Effector CD8-positive, alpha-beta T cell (primary cell): ENCODE measurements around the gene MROH8.

Source experiments
- DNase-seq: peaks from one replicate; lab custom pipeline; 2025; lab: John Stamatoyannopoulos, UW
- total RNA-seq, 4 experiments: gene quantifications; one replicate each; lab custom pipeline; 2026; lab: John Stamatoyannopoulos, UW

The MROH8 gene
- total RNA-seq = 0.97 to 1.4 (median 1.2) reads per million in 4 experiments

DNA sequence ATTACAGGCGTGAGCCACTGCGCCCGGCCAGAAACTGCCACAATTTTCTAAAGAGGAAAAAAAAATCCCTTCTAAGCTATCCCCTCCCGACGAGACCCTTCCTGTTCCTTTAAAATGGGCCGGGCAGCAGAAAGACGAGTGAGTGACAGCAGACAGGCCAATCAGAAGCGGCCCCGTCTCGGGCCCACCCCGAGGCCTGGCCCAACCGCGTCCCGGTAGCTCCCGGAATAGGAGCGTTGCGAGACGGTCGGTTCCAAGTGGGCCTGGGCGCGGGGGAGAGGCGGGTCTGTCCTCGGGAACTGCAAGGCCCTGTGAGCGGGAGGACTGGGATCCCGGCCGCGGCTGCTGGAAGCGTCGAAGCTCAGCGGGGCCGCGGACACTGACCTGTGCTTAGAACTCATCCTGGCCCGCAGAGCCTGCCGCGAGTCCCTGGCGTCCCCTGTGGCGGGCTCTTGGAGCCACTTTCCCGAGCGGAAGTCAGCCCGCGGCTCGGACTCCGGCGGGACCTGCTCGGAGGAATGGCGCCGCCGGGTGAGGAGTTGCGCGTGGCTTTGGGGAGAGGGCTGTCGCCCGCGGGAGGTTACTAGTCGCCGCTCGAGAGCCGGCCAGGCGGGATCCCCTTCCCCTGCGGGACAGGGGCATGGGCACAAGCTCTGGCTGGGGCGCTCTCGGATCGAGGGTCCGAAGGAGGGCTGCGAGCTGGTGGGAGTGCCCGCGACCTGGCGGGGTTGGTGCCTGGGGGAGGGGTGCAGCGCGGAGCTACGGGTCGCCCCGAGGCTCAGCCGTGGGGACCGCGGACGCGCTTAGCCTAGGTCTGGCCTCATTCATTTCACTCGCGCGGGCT lies at the start of gene MROH8, which contains the start of gene RPN2:
MROH8 (minus strand) TSS at position 710 of the 844 bp plus-strand sequence.
RPN2 (plus strand) TSS at position 492 of the 844 bp plus-strand sequence; CDS start at position 519, 27 bp downstream.
- peak; percentile 92 for DNase-seq

DNA sequence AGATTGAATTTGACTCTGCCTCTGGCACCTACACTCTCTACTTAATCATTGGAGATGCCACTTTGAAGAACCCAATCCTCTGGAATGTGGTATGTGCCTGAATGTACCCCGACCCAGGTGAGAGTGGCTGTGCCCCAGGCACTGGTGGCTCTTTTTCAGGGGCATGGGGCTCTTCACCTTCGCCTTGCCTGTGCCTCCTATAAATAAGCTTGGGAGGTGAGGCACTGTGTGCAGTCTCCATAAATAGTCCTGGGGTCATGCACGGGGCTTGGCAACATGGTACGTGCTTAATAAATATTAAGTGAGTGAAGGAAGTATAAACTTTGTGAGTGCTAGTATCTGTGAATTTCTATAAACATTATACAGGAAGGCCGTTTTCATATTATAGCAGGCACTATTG lies 49.3 kb upstream of the MROH8 start:
- no peak for DNase-seq

DNA sequence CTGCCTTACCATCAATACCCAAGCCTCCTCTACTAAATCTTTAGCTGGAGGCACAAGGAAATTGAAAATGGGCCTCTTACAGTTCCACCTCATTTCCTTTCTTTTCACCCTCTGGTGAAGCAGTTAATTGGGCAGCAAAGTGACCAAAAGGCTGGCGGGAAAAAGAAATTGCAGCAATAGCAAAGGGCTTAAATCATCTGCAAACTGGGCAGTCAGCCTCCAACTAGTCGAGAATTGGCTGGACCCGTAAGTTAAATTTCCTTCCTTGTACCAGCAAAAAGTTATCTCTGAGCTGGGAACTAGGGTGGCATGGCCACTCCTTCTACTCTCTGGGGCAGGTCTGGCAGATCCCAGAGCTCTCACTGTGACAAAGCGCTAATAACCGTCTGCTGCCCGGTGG lies 48.7 kb upstream of the MROH8 start:
- DNase-seq = no peak

DNA sequence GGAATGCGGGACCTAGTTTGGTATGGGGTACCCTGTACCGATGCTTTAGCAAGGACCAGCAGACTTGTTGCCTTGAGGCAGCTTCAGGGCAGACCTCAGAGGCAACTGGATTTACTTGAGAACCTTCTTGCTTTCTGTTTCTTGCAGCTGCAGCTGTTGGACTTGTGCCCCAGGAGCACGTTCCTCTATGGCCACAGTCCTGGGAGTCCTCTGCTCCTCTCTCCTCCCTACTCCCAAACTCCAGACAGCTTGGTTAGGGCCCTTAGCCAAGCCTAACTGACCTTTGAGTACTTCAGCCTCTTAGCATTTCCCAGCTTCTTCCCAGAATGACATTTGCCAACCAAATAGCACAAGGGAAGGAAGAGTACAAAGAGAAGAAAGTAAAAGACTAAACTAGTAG lies 47.5 kb upstream of the MROH8 start:
- no peak for DNase-seq

DNA sequence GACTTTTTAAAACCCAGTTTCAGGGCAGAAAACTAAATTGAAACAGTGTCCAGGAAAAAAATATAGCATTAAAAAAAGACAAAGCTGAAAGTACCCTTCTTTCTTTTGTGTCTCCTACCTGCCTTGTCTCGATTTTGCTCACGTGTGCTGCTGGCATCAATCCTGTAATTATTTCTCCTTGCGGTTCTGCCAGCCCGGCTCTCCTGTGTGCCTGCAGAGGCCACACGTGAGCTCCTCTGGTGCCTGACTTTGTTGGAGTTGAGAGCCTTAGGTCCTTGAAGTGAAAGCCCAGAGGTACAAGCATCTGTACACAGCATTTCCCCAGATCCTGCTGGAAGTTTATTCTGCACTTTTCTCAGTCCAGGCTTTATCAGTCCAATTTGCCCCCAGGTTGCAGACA lies 45.8 kb upstream of the MROH8 start:
- no peak for DNase-seq

DNA sequence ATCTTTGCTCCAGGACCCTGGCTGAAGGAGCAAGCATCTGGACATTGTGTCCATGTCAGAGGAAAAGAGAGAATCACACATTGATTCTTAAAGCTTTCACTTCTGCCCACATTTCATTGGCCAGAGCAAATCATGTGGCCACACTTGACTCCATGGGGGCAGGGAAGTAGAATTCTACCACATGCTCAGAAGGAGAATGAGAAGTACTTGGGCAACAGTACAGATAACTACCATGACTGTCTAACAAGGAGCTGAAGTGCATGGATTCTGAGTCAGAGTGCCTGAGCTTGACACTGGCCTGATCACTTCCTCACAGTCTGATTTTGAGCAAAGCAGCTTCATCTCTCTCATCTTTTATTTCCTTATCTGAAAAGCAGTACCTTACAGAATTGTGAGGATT lies 43.7 kb upstream of the MROH8 start:
- no peak for DNase-seq

DNA sequence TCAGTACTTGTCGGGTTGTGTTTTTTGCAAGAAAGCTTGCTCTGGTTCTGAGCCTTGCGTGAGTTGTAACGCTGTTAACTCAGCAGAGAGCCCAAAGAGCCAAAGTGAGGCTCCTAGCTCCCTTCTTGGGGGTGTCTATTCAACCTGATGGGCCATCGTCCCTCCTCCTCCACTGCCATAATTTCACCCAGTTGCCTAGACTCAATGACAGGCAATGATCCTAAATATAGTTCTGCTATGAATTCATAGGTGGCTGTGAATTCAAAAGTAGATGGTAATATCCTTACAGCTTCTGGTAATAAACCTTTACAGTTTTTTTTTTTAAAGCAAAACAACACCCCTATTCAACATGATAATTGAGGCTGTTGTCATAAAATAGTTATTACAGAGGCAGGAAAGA lies 42.7 kb upstream of the MROH8 start:
- DNase-seq = no peak

DNA sequence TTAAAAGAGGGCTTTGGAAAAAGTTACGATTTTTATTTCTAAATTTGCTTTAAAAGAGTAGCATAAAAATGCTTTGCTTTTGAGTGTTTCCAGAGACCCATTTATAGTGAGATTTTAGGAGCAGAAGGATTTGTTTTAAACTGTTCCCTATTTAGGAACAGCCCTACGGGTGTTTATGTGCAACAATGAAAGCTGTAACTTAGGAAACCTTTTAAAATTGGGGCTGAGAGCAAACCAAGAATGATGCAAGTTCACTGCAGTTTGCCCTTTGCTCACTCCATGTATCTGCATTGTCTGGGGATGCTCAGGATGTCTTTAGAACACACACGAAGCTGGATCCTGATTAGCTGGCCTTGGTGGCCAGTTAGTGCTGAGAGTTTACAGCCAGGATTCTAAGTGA lies 41.4 kb upstream of the MROH8 start:
- no peak for DNase-seq

DNA sequence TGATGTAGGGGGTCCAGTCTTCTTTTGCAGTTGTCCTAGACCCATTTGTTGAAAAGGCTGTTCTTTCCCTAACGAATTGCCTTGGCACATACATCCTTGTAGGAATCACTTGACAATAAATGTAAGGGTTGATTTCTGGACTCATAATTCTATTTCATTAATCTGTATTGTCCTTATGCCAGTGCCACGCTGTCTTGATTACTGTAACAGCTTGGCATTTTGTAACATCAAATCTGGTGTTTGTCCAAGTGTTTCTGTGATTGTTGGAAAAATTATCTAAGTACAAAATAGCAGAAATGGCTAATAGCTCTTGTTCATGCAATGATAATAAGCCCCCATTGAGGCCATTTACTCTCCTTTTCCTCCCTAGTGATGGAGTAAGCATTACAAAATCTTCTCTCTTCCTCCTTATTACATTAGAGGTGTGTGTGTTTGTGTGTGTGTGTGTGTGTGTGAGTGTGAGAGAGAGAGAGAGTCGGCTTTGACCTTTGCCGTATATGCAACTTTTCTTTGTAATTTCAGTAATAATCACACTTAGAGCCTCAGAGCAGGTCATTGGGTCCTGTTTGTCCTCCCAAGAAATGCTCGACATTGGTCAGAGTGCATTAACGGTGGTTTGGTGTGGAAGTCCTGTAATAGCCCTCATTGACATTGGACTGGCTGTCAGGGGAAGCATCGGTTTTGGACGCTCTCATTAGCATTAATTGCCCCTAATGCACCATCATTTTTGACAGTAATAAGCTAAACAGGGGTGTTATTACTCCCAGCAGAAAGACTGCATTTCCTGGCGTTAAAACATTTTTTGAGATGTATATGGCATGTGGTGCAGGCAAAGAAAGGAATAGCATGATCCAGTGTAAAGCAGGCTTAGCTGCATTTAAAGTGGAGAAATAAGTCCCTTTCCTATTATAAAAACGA lies 40.7 kb upstream of the MROH8 start:
- DNase-seq = no peak

DNA sequence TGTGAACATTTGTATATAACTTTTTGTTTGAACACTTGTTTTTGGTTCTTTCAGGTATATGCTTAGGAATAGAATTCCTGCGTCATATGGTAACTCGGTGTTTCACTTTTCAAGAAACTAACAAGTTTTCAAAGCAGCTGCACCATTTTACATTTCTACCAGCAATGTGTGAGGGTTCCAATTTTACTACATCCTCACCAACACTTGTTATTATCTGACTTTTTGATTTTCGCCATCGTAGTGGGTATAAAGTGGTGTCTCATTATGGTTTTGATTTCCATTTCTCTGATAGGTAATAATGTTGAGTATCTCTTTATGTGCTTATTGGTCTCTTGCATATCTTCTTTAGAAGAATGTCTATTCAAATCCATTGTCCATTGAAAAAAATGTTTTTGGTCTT lies 39.6 kb upstream of the MROH8 start:
- no peak for DNase-seq

DNA sequence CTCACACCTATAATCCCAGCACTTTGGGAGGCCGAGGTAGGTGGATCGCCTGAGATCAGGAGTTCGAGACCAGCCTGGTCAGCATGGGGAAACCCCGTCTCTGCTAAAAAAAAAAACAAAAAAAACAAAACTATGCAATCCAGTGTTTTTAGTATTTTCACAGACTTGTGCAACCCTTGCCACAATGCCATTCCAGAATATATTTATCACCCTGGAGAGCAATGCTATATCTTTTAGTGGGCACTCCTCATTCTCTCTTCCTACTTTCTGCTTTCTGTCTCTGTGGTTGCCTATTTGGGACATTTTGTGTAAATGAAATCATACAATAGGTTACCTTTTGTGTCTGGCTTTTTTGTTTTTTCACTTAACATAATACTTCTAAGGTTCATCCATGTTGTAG lies 39.1 kb upstream of the MROH8 start:
- no peak for DNase-seq

DNA sequence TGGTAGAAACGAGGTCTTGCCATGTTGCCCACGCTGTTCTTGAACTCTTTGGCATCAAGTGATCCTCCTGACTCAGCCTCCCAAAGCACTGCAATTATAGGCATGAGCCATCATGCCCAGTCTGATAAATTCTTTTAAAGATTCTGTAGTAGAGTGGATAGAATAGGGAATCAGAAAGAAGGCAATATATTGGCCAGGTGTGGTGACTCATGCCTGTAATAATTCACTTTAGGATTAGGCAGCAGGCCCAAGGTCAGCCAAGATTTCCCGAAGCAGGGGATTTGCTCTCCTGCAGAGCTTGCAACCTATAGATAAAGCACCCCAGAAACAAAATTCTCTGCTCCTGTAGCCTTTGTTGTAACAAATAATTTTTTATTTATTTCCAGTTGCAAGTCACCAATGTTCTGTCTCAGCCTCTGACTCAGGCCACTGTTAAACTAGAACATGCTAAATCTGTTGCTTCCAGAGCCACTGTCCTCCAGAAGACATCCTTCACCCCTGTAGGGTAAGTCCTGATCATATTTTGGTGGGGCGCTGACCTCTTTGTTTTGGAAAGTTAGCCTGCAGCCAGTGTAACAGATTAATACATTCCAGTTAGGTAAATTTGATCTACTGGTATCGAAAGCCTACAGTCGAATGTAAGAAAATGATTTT lies 30.4 kb upstream of the MROH8 start:
- no peak for DNase-seq

DNA sequence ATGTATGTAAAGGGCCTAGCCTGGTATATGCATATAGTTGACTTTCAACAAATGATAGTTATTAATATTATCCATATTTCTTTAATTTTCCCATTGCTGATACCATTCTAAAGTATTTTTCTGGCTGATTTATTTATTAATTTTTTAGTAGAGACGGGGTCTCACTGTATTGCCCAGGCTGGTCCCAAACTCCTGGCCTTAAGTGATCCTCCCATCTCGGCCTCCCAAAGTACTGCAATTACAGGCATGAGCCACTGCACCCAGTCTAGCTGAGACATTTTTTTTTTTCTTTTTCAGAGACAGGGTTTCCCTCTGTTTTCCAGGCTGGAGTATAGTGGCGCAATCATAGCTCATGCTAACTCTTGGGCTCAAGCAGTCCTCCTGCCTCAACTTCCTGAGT lies 29.8 kb upstream of the MROH8 start:
- no peak for DNase-seq

DNA sequence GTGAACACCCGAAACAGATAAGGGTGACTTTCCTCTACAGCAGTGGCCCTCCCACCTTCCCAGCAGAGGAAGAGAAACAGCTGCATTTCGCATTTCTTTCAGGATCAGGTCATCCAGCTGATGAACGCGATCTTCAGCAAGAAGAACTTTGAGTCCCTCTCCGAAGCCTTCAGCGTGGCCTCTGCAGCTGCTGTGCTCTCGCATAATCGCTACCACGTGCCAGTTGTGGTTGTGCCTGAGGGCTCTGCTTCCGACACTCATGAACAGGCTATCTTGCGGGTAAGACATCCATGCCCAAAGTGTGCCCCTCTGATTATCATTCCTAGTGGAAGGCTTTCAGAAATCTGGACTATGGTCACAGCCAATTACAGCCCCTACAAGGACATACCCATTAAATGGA lies 27.8 kb upstream of the MROH8 start:
- no peak for DNase-seq

DNA sequence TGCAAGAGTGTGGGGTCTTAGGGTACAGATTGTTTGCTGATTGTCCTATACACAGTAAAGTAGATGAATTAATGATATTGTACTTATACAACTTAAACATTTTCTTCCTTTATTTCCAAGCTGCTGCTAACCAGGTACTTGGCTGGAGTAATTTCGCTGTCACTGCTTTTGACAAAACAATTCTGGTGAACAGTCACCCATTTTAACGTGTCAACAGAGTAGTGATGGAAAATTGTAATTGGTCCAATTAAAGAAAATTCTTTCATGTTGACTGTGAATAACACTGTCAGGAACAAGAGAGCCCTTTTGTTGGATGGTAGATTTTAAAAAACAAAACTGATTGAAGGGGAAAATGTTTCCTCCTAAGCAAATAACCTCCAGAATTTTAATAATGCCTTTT lies 26.4 kb upstream of the MROH8 start:
- DNase-seq = no peak

DNA sequence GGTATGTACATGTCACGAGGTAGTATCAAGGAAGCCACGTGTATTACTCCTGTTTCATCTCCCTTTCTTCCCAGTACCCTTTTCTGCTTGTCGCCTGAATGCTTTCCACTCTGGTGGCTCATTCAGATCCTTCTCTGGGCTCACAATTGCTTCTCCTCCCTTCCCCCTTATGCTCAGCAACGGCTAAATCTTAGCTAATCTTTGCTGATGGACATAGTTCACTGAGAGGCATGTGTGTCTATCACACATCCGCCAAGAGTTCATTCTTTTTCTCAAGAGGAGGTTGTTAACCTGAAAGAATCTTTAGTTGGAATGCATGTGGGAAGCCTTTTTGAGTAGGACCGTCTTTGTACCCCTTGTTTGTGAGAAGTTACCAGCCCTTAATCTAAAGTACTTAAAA lies 25.8 kb upstream of the MROH8 start:
- no peak for DNase-seq

DNA sequence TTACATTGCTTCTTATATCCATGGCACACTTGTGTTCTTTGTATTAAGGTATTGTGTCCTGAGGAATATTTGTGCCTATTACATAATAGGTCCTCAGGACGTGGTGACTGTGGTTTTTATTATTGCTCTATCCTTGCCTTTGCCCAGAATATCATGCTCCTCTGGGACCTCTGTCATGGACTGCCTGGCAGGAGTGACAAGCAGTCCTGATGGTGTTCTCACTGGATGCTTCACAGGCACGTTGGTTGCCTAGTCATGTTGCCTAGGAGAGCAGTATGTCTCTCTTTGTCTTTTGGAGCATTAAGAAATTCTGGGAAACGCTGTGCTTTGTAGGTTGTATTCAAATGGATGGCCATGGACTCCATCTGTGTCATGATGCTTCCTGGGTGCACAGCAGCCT lies 24.7 kb upstream of the MROH8 start:
- DNase-seq = no peak

DNA sequence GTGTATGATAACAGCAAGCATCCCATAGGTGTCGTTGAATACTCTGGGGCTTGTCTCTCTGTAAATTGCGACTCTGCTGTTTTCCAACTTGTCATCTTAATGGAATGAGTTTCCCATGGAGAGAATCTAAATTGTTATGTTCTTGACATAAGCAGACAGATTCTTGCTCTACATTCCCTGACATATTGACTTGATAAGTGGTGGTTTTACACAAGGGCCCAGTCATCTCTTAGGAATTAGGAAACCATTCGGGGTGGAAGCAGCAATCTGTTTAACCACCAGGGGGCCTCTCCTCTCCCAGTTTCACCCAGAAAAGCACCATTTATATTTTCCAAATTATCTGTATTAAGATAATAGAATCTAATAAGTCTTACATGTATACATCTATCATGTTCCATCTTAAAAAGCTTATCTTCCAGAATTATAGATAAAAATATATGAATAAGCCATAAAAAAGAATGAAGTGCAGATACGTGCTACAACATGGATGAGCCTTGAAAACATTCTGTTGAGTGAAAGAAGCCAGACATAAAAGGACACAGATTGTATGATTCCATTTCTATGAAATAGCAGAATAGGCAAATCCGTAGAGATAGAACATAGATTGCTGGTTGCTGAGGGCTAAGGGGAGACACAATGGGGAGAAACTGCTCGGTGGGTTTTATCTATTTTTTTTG lies 23.1 kb upstream of the MROH8 start:
- DNase-seq = no peak

DNA sequence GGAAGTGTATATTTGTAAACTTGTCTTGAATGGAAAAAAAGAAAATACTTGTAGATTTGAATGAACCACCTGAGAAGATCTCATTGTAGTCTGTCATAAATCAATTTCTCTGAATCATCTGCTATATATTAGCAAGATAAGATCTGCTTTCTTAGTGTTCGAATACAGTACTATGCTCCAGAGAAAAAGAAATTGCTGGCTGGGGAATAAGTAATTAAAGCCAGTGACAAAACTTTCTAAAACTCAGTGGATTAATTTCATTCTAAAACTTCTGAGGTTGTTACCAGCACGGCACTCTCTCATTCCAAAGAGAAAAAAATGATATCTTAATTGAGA lies 22.4 kb upstream of the MROH8 start:
- DNase-seq = no peak

DNA sequence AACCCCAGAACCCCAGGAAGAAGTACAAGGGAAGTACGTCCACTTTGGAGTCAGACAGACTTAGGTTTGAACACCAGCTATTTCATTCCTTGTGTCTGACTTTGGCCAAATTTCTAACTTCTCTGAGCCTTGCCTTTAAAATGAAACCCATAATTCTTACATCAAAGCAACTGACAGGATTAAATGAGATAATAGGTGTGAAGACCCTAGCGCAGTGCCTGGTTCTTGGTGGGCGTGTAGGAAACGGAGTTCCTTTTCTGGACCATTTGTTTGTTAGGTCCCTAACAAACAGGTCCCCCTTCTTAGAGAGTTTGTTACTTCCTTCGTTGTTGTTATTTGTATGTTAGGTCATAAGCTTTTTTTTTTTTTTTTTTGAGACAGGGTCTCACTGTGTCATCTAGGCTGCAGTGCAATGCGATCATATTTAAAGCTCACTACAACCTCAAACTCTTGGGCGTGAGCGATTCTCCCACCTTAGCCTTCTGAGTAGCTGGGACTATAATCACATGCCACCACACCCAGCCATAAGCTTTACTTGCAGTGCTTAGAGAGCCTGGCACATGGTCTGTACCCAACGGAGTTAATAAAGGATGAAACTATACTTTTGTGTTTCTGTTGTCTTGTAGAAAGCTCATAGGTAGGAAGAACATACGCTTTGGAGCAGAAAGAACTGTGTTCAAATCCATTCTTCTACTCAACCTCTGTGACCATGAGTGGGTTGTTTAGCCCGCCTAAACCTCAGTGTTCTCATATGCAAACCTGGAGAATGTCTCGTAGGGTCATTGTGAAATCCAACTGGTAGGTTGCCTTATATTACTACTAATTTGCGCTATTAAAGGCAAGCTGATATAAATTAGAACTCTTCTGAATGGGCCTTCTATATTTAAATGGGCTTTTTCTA lies 21.8 kb upstream of the MROH8 start:
- DNase-seq = no peak

DNA sequence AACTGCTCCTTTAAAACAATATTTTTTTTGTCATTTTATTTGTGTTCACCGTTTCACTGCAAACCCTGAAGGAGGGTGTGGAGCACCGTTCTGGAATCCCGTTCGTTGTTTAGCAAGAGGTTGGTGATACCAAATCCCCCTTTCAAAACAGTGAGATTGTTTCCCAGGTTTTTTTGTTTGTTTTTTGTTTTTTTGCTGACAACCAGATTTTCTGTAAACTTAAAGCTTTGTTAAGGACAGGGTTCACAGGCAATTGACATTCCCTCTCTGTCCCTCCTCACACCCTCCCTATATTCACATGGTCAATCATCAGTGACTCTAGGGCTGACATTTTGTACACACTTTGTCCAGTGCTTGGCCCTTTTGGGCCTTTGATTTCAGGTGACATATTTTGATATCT lies 21.0 kb upstream of the MROH8 start:
- no peak for DNase-seq
